Activated CD8-positive, alpha-beta T cell treated with anti-CD3 and anti-CD28 coated beads for 36 hours (primary cell): ENCODE results near the gene HOXC9. TPM values are rescaled to one million over a fixed set of nuclear protein-coding genes. Genes with fewer than 3 reads are reported as not detected.

Experiments used
- ATAC-seq: fragments of 200-7000 bp; cut with Tn5 transposase; one replicate; pipeline ENCODE4 v1.10.0; 2021; ENCODE audit warnings: mild to moderate bottlenecking, moderate library complexity
- CTCF ChIA-PET: fragments of 350-600 bp; sonication (Branson Sonifier 250); formaldehyde crosslinking; loops from one replicate; lab custom pipeline; 2021; ENCODE audit warnings: antibody characterized with exemption; lab: Charles Lee
- POLR2A ChIA-PET: fragments of 350-600 bp; sonication (Branson Sonifier 250); formaldehyde crosslinking; loops from one replicate; lab custom pipeline; 2021; ENCODE audit warnings: antibody characterized with exemption; lab: Charles Lee
- DNase-seq: peaks from one replicate; pipeline ENCODE4 v3.0.0-alpha.2; 2020
- H3K27ac Mint-ChIP-seq: one replicate; pipeline ENCODE4 v1.8.0; 2021; ENCODE audit warnings: mild to moderate bottlenecking, mixed read lengths
- H3K27me3 Mint-ChIP-seq: one replicate; pipeline ENCODE4 v1.8.0; 2021; ENCODE audit warnings: mixed read lengths
- H3K36me3 Mint-ChIP-seq: one replicate; pipeline ENCODE4 v1.8.0; 2021; ENCODE audit warnings: low read depth, mixed read lengths
- H3K4me1 Mint-ChIP-seq: one replicate; pipeline ENCODE4 v1.8.0; 2021; ENCODE audit warnings: low read depth, mixed read lengths
- H3K4me3 Mint-ChIP-seq: one replicate; pipeline ENCODE4 v1.8.0; 2021; ENCODE audit warnings: mild to moderate bottlenecking, moderate library complexity, mixed read lengths
- H3K9me3 Mint-ChIP-seq: one replicate; pipeline ENCODE4 v1.8.0; 2021; ENCODE audit warnings: mixed read lengths
- intact Hi-C: fragments of 100-400 bp; cut with micrococcal nuclease; formaldehyde crosslinking; loops from one replicate; pipeline ENCODE4 v1.10.0; 2022
- total RNA-seq, 2 experiments: library from RNA; stranded (reverse); gene quantifications; one replicate each; pipeline ENCODE4 v1.2.3, GENCODE V29; 2021
- TF ChIP-seq, protein P1 (sequence below): fragments of 200-600 bp; IDR thresholded peaks from one replicate; pipeline ENCODE4 v1.8.0; 2022; ENCODE audit warnings: antibody characterized with exemption, mild to moderate bottlenecking

HOXC9 gene
- total RNA-seq, 2 experiments from 2014 or later, result not detected

DNA sequence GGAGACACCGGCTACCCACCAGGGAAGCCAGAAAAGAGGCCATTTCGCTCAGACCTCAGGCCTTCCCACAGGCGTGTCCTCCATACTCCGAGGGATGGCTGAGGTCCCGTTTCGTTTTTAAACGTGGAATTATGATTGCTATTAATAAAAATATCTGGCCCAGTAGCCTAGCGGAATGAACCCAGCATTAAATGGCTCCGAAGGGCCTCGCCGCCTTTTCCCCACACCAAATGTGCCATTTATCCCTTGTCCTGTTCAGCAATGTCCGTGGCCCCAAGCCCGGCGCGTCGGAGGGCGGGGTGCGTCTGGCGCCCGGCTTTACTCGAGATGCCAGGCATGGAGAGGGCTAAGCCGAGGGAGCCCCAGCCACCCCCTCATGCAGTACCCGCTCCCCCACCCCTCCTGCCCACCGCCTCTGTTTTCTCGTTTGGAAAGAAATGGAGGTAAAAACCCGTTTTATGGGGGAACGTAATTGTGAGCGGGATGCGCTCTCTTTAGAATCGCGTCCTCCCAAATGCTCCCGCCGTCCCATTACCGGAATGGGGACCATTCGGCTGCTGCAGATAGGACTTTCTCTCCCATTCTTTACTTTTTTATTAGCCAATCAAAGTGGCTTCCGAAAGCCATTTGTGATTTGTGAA, 14.5 kb downstream of the HOXC9 start:
- ATAC-seq (no peak), DNase-seq (no peak)
- Mint-ChIP-seq H3K4me3 (no peak overlapping the region), H3K9me3 (no peaks in the 10 kb centered on the region), H3K4me1 (peaks cover 28% of the 10 kb centered on the region), H3K36me3 (no peaks in the 10 kb centered on the region), H3K27ac (no peak overlapping the region), H3K27me3 (peaks cover 78% of the 10 kb centered on the region)
- TF ChIP-seq, protein P1, sequence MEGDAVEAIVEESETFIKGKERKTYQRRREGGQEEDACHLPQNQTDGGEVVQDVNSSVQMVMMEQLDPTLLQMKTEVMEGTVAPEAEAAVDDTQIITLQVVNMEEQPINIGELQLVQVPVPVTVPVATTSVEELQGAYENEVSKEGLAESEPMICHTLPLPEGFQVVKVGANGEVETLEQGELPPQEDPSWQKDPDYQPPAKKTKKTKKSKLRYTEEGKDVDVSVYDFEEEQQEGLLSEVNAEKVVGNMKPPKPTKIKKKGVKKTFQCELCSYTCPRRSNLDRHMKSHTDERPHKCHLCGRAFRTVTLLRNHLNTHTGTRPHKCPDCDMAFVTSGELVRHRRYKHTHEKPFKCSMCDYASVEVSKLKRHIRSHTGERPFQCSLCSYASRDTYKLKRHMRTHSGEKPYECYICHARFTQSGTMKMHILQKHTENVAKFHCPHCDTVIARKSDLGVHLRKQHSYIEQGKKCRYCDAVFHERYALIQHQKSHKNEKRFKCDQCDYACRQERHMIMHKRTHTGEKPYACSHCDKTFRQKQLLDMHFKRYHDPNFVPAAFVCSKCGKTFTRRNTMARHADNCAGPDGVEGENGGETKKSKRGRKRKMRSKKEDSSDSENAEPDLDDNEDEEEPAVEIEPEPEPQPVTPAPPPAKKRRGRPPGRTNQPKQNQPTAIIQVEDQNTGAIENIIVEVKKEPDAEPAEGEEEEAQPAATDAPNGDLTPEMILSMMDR, result no peak
- intact Hi-C loops, result no loop called here
- CTCF ChIA-PET, result interaction anchor here (0.7 to 3.5 kb wide), 10 partner anchors 9 to 193 kb away, joined by 3 to 23 read pairs (median 6); partner anchors contain the start of genes HOXC10, HOXC5 and HOXC6
- POLR2A ChIA-PET, result interaction anchor here (1.2 to 1.3 kb wide), 2 partner anchors 38 to 174 kb away, joined by 3 read pairs; partner anchors contain the start of gene SMUG1

DNA sequence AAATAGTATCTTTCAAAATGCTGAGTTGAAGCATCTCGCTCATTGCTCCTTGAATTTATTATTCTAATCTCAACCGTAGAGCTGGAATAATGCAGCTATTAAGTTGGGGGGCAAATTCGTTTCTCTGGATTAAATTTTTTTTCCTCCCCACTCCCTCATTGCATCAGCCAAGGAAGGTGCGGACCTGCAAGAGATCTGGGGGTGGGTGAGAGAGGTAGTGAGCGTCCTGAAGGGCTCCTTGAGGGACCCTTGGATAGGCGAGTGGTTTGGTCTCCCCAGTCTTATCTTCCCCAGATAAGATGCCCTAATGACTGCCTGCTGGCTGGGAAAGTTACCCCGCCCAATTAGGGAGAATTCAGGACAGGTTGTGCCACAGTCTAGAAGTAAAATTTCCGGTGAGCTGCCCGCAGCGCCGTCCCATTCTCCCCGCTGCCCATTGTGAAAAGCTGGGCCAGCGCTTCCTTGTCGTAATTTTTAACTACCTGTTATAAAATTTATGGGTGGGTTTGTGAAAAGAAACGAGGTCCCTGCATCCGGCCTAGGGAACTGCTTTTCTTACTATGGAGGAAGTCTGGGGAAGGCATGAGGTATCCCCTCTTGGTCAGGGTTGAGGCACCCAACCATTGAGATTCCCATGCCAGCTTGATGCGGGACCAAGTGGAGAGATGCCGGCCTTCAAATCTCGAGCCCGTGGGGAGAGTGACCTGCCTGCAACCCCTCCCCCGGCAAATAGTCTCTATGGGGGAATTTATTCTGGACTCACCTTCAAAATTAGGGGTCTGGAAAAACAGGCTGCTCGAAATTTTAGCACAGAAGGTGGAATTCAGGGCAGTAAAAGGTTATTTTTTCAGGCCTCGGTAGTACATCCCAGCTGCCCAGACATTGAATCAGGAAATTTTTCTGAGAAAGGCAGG, 15.3 kb downstream of the HOXC9 start:
- peaks cover 75% of the 10 kb centered on the region for H3K27me3 Mint-ChIP-seq
- TF ChIP-seq, protein P1, result no peak
- DNase-seq, result no peak
- intact Hi-C loops, result no loop called here
- no peak overlapping the region for H3K27ac Mint-ChIP-seq
- peaks cover 24% of the 10 kb centered on the region for H3K4me1 Mint-ChIP-seq
- H3K4me3 Mint-ChIP-seq, result no peak overlapping the region
- no peaks in the 10 kb centered on the region for H3K36me3 Mint-ChIP-seq
- ATAC-seq, result no peak
- POLR2A ChIA-PET, result interaction anchor here (1.1 to 1.2 kb wide), 2 partner anchors 24 to 39 kb away, joined by 3 read pairs; no protein-coding TSS in a partner anchor
- H3K9me3 Mint-ChIP-seq, result no peaks in the 10 kb centered on the region
- CTCF ChIA-PET, result interaction anchor here (0.6 to 3.5 kb wide), 11 partner anchors 8 to 312 kb away, joined by 3 to 23 read pairs (median 4); partner anchors contain the start of genes HOXC10, HOXC5 and HOXC6

DNA sequence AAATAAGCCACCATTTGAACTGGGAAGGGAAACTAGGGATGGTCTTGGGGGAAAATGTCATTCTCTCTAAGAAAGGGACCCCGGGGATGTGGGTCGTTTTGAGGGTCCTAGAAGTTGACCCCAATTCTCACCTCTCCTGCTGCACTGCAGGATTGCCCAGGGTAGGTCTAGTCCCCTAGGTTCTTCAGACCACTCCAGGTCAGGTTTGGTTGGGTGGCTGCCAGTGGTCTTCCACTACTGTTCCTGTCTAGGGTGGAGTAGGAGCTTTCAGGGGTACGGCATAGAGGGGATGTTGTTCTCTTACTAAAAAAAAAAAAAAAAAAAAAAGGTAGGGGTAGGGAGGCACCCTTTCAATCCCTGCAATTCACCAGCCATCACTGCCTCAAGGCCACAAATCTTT, 16.1 kb downstream of the HOXC9 start:
- ChIA-PET POLR2A (interaction anchor here (1.1 to 2.0 kb wide), 2 partner anchors 7 to 23 kb away, joined by 3 to 6 read pairs; partner anchors contain the start of gene HOXC8), CTCF (interaction anchor here (1.2 to 3.5 kb wide), 8 partner anchors 9 to 192 kb away, joined by 4 to 23 read pairs (median 10); partner anchors contain the start of gene HOXC5)
- Mint-ChIP-seq H3K4me1 (peaks cover 21% of the 10 kb centered on the region), H3K27me3 (peaks cover 70% of the 10 kb centered on the region), H3K9me3 (no peaks in the 10 kb centered on the region), H3K36me3 (no peaks in the 10 kb centered on the region), H3K4me3 (no peak overlapping the region), H3K27ac (no peak overlapping the region)
- ATAC-seq, result no peak
- TF ChIP-seq, protein P1, result no peak
- intact Hi-C loops, result no loop called here
- no peak for DNase-seq

DNA sequence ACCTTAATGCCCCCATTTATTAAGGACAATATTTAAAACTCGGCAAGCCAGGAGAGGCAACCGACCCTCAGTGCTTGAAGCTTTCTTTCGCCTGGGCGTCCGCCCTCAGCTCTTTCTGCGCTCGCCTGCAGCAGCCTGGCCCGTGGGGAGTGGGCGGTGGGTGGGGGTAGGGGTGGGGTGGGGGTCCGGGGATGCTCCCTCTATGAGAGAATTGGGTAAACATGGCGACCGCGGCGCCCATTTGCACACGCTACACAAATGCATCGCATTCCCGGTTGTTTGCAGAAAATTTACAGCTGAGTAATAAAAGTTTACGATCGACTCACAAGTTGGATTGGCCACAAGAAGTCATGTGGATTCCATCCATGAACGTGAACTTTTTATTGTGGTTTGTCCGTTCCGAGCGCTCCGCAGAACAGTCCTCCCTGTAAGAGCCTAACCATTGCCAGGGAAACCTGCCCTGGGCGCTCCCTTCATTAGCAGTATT, 16.6 kb downstream of the HOXC9 start:
- H3K36me3 Mint-ChIP-seq, result no peaks in the 10 kb centered on the region
- no peak overlapping the region for H3K4me3 Mint-ChIP-seq
- H3K27ac Mint-ChIP-seq, result no peak overlapping the region
- CTCF ChIA-PET, result interaction anchor here (1.2 to 3.5 kb wide), 9 partner anchors 8 to 191 kb away, joined by 4 to 23 read pairs (median 7); partner anchors contain the start of genes HOXC5 and HOXC8
- peaks cover 69% of the 10 kb centered on the region for H3K27me3 Mint-ChIP-seq
- TF ChIP-seq, protein P1, result no peak
- no peaks in the 10 kb centered on the region for H3K9me3 Mint-ChIP-seq
- POLR2A ChIA-PET, result interaction anchor here (1.1 to 2.0 kb wide), 2 partner anchors 8 to 22 kb away, joined by 3 to 6 read pairs; partner anchors contain the start of gene HOXC8
- peaks cover 16% of the 10 kb centered on the region for H3K4me1 Mint-ChIP-seq
- DNase-seq (no peak), ATAC-seq (no peak)
- intact Hi-C loops, result no loop called here
